Measurements from ENCODE around the gene SORCS1.

The SORCS1 gene

DNA sequence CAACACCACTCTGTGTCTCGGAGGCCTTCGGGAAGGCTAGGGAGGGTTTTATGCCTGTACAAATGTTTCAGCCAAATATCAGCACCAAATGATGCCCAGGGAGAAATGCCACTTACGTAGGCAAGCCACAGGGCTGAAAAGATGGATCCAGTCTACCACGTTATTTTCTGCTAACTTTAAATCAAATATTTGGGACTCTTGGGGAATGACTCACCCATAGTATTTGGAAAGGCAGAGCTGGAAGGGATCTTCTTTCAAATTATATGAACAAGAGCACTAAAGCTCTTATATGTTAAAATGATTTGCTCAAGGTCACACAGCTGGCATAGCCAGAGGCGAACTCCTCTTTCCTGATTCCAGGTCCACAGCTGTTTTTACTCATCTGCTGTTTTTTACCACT, 591.4 kb downstream of the SORCS1 start:
- ATAC-seq = no peak
- Mint-ChIP-seq H3K4me3 (no peak overlapping the region), H3K27ac (no peak overlapping the region), H3K9me3 (no peaks in the 10 kb centered on the region), H3K4me1 (no peaks in the 10 kb centered on the region), H3K27me3 (peaks cover 13% of the 10 kb centered on the region), H3K36me3 (no peaks in the 10 kb centered on the region)

DNA sequence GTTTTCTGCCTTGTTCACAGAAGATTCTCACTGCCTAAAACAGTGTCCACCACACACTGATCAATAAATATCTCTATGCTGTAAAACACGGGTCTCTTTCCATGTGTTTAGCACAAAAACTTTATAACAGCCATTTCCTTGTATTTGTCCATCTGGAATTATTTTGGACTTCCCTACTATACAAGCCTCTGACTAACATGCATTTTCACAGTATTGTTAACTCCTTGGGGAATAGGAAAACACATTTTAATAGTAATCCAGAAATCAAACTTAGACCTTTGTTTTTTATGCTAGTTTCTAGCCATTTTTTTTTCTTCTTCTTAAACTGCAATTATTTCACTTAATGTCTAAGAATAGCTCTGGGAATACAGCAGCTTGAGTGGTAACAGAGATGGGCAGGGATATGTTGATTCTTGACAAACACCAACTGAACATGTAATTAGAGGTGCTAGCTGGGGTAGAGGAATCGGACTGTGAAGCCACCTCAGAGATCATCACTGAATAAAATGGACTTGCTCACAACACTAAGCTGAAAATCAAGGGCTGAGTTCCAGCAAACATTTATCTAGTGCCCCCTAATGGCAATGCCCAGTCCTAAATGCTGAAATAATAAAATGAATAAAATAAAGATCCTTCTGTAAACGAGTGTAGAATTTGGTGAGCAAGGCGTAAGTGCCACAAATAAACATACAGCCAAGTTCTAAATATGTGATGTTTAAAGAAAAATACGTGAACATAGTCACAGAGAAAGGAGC, 593.1 kb downstream of the SORCS1 start:
- Mint-ChIP-seq H3K9me3 (peaks cover 2% of the 10 kb centered on the region), H3K4me1 (no peaks in the 10 kb centered on the region), H3K27me3 (peaks cover 8% of the 10 kb centered on the region), H3K36me3 (no peaks in the 10 kb centered on the region), H3K27ac (no peak overlapping the region), H3K4me3 (no peak overlapping the region)
- ATAC-seq = no peak

- no peaks in the 10 kb centered on the region for H3K27me3 Mint-ChIP-seq
- H3K9me3 Mint-ChIP-seq = peaks cover 2% of the 10 kb centered on the region
Observed at GRCh38 chr10:106570268-106570667, 594.2 kb downstream of the SORCS1 start.

DNA sequence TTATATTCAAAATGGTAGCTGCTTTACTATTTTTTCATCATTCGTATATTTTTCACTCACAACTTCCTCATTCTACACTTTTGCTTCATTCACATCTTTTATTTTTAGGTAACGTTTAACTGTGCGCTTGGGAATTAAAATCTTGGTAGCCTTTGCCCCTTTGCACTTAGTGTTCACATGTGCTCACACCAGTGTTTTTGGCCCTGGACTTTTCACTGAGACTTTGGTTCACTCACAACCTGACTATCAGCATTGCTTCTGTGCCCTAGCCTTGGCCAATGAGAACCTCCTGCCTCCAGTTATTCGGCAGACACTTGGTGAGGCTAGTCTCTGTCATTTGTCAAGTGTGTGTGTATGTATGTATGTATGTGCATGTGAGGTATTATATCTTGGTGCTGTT, 596.9 kb downstream of the SORCS1 start:
- no peaks in the 10 kb centered on the region for H3K4me1 Mint-ChIP-seq
- no peaks in the 10 kb centered on the region for H3K27me3 Mint-ChIP-seq
- H3K36me3 Mint-ChIP-seq = no peaks in the 10 kb centered on the region
- peaks cover 2% of the 10 kb centered on the region for H3K9me3 Mint-ChIP-seq
- ATAC-seq = no peak
- no peak overlapping the region for H3K27ac Mint-ChIP-seq
- no peak overlapping the region for H3K4me3 Mint-ChIP-seq

More at GRCh38 chr10:106570268-106570667, 594.2 kb downstream of the SORCS1 start:
- Mint-ChIP-seq H3K36me3 (no peaks in the 10 kb centered on the region), H3K4me3 (no peak overlapping the region), H3K4me1 (no peaks in the 10 kb centered on the region), H3K27ac (no peak overlapping the region)
- no peak for ATAC-seq

DNA sequence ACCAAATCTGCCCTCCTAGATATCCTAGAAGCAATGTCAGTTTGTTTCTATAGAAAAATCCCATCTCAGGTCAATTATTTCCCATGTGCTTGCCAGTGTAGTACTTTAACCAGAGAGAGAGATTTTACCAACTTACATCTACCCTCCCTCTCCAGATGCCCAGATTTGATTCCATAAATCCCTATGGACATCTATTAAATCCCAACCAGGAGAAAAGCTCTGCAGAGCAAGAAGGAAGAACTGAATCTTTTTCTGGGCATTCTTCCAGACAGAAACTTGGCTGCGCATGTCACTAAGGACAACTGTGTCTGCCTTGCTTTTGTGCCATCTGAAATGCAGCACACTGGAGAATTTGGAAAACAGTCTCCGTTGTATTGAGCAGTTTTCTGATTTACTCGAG, 597.6 kb downstream of the SORCS1 start:
- ATAC-seq = no peak
- H3K36me3 Mint-ChIP-seq = no peaks in the 10 kb centered on the region
- no peaks in the 10 kb centered on the region for H3K27me3 Mint-ChIP-seq
- no peaks in the 10 kb centered on the region for H3K4me1 Mint-ChIP-seq
- no peak overlapping the region for H3K27ac Mint-ChIP-seq
- peaks cover 2% of the 10 kb centered on the region for H3K9me3 Mint-ChIP-seq
- H3K4me3 Mint-ChIP-seq = no peak overlapping the region

- Mint-ChIP-seq H3K27me3 (no peaks in the 10 kb centered on the region), H3K9me3 (peaks cover 2% of the 10 kb centered on the region), H3K4me3 (no peak overlapping the region), H3K4me1 (no peaks in the 10 kb centered on the region), H3K36me3 (no peaks in the 10 kb centered on the region), H3K27ac (no peak overlapping the region)
- ATAC-seq = no peak
Observed at GRCh38 chr10:106565546-106565945, 599.0 kb downstream of the SORCS1 start.

- Mint-ChIP-seq H3K4me3 (no peak overlapping the region), H3K4me1 (no peaks in the 10 kb centered on the region), H3K27ac (no peak overlapping the region), H3K9me3 (peaks cover 2% of the 10 kb centered on the region), H3K36me3 (no peaks in the 10 kb centered on the region), H3K27me3 (no peaks in the 10 kb centered on the region)
- no peak for ATAC-seq
Observed at GRCh38 chr10:106563384-106563783, 601.1 kb downstream of the SORCS1 start.

GRCh38 chr10:106560925-106561640, 603.4 kb downstream of the SORCS1 start:
- no peak overlapping the region for H3K27ac Mint-ChIP-seq
- H3K9me3 Mint-ChIP-seq = peaks cover 4% of the 10 kb centered on the region
- H3K4me1 Mint-ChIP-seq = no peaks in the 10 kb centered on the region
- ATAC-seq = no peak
- no peaks in the 10 kb centered on the region for H3K36me3 Mint-ChIP-seq
- no peak overlapping the region for H3K4me3 Mint-ChIP-seq
- no peaks in the 10 kb centered on the region for H3K27me3 Mint-ChIP-seq

DNA sequence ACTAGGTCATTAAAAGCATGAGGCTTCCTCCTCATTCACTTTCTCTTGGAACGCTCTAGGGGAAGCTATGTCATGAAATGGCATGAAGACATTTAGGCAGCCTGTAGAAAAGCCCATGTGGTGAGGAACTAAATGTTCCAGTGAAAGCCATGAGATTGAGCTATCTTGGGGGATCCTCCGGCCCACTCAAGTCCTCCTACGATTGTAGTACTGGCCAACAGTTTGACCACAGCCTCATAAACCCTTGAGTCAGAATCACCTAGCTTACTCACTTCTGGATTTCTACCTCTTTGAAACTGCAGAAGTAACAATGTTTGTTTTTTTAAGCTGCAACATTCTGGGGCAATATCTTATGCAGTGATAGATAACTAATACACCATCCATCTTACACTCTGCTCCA, 605.1 kb downstream of the SORCS1 start:
- Mint-ChIP-seq H3K4me3 (no peak overlapping the region), H3K9me3 (peaks cover 4% of the 10 kb centered on the region), H3K27me3 (no peaks in the 10 kb centered on the region), H3K4me1 (no peaks in the 10 kb centered on the region), H3K36me3 (no peaks in the 10 kb centered on the region), H3K27ac (no peak overlapping the region)
- ATAC-seq = no peak

- Mint-ChIP-seq H3K9me3 (peaks cover 4% of the 10 kb centered on the region), H3K4me3 (no peak overlapping the region), H3K27ac (no peak overlapping the region), H3K4me1 (no peaks in the 10 kb centered on the region), H3K27me3 (no peaks in the 10 kb centered on the region), H3K36me3 (no peaks in the 10 kb centered on the region)
- no peak for ATAC-seq
Observed at GRCh38 chr10:106557951-106558733, 606.4 kb downstream of the SORCS1 start.

DNA sequence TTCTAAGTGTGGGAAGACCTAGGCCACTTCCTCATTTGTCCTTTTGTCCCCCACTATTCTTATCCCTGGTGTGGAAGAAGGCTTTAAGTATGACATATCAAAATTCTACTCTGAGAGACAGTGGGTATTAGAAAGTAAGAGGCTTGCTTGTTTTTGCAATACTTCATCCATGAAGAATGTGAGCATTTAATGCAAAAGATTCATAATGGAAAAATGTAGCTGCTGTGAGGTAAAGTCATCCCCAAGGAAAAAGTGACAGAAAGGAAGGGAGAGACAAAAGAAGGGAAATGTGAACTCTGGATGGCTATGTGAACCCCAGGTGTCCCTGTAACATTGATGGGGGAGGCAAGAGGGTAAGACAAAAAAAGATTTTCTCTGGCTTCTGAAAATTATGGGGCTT, 607.5 kb downstream of the SORCS1 start:
- H3K27me3 Mint-ChIP-seq = no peaks in the 10 kb centered on the region
- H3K27ac Mint-ChIP-seq = no peak overlapping the region
- H3K36me3 Mint-ChIP-seq = no peaks in the 10 kb centered on the region
- no peak overlapping the region for H3K4me3 Mint-ChIP-seq
- no peaks in the 10 kb centered on the region for H3K4me1 Mint-ChIP-seq
- ATAC-seq = no peak
- H3K9me3 Mint-ChIP-seq = peaks cover 4% of the 10 kb centered on the region

- H3K4me3 Mint-ChIP-seq = no peak overlapping the region
- no peak overlapping the region for H3K27ac Mint-ChIP-seq
- no peaks in the 10 kb centered on the region for H3K4me1 Mint-ChIP-seq
- H3K36me3 Mint-ChIP-seq = no peaks in the 10 kb centered on the region
- H3K9me3 Mint-ChIP-seq = peaks cover 8% of the 10 kb centered on the region
- ATAC-seq = no peak
- no peaks in the 10 kb centered on the region for H3K27me3 Mint-ChIP-seq
Observed at GRCh38 chr10:106555599-106555998, 608.9 kb downstream of the SORCS1 start.

DNA sequence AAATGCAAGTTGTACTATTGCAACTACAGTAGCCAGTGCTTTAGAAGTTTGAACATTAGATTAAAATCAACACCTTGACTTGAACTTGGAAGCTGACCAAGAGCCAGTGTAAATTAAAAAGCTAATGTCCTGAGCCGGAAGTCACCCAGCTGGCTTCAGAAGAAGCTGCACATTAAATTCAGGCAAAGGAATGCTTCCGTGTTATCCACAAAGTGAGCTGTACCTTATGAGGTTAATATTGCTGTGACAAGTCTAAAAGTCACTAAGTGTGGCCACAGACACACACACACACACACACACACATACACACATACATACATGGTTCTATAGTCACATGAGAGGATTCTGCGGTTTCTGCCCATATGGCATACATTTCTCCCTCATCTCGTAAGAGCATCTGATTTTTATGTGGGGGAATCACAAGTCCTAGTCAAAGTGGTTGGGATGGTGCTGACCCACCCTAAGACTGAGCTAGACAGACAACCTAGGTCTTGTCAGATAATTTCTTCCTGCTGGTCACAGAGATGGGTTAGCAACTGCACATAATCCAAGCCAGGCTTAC, 612.9 kb downstream of the SORCS1 start:
- H3K36me3 Mint-ChIP-seq = no peaks in the 10 kb centered on the region
- H3K27ac Mint-ChIP-seq = no peak overlapping the region
- ATAC-seq = no peak
- H3K4me3 Mint-ChIP-seq = no peak overlapping the region
- H3K4me1 Mint-ChIP-seq = no peaks in the 10 kb centered on the region
- H3K27me3 Mint-ChIP-seq = no peaks in the 10 kb centered on the region
- H3K9me3 Mint-ChIP-seq = peaks cover 6% of the 10 kb centered on the region

DNA sequence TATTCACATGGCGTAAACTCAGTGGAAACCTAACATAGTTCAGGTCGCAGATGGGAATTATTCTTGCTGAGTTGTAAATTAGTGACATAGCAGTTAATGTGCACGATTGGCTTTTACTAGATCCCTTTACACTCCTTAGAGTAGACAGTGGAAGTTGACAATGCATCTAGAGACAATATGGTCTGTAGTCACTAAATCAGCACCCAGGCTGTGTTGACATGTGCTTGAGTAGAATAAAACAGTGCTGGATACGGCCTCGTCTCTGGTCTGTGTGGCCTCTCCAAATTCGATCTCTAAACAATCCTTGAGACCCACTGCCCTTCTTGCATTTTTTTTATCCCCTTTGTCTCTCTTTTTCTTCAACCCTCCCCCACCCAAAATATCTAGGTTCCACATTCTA, 615.7 kb downstream of the SORCS1 start:
- Mint-ChIP-seq H3K27me3 (no peaks in the 10 kb centered on the region), H3K4me1 (no peaks in the 10 kb centered on the region), H3K36me3 (no peaks in the 10 kb centered on the region), H3K27ac (no peak overlapping the region), H3K9me3 (peaks cover 6% of the 10 kb centered on the region), H3K4me3 (no peak overlapping the region)
- ATAC-seq = no peak

GRCh38 chr10:106547047-106547635, 617.4 kb downstream of the SORCS1 start:
- H3K27me3 Mint-ChIP-seq = no peaks in the 10 kb centered on the region
- no peaks in the 10 kb centered on the region for H3K4me1 Mint-ChIP-seq
- H3K36me3 Mint-ChIP-seq = no peaks in the 10 kb centered on the region
- no peak for ATAC-seq
- peaks cover 6% of the 10 kb centered on the region for H3K9me3 Mint-ChIP-seq
- no peak overlapping the region for H3K27ac Mint-ChIP-seq
- H3K4me3 Mint-ChIP-seq = no peak overlapping the region

Measured in stimulated activated memory B cell treated with anti-CD40 and anti-IgM and Interleukin-4, amounts not matched to agents 10 μg/mL and 1 μg/mL and 100 μg/mL, for 72 hours (primary cell).